Activated CD8-positive, alpha-beta memory T cell treated with anti-CD3 and anti-CD28 coated beads for 1 hour (primary cell): Measurements from ENCODE around the gene MAF.

Source experiments
- DNase-seq, 2 donors: peaks; one replicate each; pipeline ENCODE4 v3.0.0-alpha.2; 2020; ENCODE audit warnings: low read depth in 1 of 2; ENCODE audit errors: extremely low read depth in 1 of 2

The MAF gene

DNA sequence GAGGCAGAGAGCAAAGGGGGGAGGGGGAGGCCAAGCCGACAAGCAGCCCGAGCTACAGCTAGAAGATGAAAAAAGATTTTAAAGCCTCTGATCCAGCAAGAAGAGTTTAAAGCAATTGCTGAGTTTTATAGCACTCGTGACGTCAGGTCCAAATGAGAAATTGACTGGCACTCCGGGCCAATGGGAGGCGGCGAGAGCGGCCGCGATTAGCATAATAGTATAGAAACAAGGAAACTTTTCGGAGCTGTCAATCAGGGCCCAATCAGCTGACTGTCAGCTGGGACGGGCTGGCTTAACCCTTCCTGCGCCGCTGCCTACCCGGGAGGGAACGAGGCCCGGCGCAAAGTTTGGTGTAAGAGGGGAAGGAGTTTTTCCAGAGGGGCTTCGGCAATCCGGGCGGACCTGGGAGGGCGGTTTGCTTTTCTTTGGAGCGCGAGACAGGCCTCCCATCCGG, at the start of gene MAF:
TSS of gene MAF (minus strand) at position 100 of the 454 bp plus-strand sequence. CDS start 835 bp downstream, outside the sequence.
- peak; percentile 44 to 62 for DNase-seq

DNA sequence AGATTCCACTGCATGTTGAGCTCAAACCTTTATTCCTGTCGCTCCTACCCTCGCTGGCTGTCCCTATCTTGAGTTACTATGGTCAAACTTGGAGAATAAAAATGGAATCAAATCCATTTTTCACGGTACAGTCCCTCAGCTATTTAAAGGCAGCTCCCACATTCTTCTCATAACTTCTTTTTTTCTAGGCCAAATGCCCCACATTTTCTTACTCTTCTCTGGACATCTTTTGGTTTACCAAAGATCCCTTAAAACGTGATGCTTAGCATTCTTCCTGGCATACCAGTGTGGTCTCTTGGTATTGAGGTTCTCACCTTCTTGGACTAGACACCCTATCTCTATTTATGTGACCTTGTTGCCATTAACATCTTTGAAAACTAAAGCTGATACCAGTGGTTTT, 48.3 kb upstream of the MAF start:
- DNase-seq: no peak

DNA sequence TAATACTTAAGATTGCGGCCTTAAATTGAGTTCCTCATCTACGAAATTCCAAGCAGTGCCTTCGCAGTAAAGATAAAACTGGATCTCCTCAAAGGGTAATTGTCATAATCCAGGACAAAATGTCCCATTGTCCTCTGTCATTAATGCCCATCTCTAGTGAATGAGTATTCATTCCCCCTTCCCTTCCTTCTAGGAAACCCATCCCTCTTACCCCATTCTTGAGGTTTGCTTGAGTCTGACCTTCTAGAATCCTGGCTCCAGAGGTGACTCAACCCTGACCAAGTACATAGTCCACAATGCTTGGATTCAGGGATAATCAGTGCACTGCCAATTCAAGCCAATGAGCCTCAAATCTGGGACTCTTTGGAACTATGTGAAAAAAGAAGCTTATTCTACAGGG, 47.0 kb upstream of the MAF start:
- no peak for DNase-seq

DNA sequence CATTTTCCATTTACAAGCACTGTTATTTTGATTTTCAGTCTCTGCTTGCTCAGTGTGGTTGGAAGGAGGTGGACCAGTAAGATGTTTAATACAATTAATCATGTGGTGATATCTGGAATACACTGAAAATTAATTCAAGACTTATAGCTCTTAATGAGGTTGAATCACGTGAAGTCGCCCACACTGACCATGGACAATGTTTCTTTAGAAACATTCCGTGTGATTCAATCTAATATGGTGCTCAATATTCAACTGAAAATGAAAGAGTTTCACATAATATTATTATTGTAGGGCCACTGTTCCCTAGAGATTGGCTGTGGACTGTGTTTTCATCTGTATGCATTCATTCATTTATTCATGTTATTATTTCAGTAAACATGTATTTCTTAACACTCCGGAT, 45.2 kb upstream of the MAF start:
- DNase-seq: no peak

DNA sequence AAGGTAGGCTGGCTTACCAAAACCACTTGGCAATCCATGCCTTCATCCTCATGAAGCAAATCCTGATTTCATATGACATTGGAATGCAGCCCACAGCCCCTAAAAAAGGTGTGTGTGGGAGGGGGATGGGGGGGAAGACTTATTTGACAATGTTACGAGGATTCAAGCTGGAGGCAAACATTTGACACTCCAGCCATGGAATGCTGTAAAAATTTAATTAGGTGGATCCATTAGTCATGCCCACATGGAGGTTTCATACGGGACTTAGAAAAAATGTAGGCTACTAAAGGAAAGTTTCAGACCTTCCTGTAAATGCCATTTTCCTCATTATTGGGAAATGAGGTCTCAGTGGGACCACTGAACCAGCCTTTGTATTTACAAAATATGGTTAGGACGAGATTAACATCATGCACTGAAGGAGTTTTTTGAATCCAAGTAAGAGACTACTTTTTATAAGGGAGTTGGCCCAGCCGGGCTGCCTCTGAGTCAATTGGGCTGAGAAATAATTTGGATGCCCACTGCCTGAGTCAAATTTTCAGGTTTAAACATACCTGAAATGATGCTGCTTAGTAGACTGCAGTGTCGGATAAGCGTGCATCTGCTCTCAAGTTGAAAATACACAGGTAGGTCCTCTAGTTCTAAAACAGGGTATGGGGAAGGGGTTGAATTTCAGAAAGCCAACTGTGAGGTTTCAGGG, 44.6 kb upstream of the MAF start:
- no peak for DNase-seq

DNA sequence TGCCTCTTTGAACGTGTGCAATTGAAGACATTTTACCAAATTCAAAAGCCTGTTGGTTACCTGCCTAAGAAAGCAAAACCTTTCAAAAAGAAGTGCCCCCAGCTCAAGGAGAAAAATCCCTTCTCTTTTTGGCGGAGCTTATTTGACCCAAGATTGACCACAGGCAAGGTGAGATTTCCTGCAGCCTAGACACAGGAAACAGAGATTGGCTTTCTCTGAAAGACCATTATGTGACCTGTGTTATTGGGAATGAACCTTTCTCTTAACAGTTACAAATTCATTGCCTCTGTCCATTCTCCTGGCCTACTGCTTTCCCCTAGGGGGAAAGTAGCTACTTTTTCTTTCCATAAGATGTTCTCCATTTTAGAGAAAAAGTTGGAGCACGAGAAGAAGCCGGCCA, 42.1 kb upstream of the MAF start:
- DNase-seq: no peak

DNA sequence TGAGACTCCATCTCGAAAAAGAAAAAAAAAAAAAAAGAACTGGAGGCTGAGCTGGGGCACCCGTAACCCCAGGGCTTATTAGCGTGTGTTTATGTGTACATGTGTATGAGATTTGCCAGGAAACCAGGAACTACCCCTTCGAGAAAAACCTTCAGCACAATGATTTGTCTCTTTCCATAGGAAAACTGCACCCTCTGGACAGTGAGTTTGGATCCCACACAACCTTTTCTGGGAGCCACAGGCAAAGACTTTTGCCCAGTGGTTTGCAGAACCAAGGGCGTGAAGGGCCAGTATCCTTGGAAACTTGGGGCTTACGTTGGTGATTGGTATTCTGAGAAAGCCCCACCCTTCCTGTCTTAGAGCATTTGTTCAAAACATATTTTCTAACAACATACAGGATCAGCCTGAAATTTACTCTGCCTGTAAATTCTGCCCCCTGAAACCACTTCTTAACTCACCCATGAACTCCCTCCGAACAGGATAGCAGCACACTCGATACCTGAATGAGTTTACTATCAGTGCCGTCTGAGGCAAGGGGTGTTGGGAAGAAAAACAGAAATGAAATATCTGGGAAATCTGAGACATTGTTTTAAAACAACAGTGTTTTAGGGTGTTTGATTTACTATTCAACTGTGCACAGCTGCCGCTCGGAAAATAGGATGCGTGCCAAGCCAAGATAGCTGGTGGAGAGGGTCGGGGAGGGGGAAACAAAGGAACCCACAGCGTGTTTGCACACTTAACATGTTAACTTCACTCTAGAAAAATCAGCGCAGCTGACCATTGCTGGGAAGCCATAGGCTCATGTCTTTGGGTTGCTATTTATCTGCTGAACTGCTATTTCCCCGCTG, 40.2 kb upstream of the MAF start:
- DNase-seq: no peak

DNA sequence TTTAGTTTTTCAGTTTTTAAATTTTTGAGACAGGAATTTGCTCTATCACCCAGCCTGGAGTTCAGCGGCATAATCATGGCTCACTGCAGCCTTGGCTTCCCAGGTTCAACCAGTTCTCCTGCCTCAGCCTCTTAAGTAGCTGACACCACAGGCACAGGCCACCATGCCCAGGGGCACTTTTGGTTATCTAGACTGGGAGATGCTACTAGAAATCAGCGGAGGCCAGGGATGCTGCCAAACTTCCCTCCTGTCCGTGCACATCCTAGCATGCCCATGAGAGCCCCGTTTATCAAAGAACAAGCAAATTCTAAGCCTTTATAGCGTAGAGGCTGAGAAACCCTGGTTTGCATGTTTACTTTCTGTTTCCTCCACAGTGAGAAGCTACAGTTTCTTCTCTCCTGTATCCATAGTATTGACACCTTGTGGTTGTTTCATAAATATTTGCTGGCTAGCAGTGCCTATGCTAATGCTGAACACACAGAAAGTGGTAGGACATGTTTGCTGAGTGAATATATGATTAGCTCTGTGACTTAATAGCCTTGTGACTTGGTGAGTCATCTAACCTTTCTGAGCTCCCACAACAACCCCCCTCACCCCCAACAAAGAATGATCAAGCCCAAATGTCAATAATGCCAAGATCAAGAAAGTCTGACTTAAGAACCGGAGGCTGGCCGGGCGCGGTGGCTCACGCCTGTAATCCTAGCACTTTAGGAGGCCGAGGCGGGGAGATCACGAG, 39.2 kb upstream of the MAF start:
- no peak for DNase-seq

DNA sequence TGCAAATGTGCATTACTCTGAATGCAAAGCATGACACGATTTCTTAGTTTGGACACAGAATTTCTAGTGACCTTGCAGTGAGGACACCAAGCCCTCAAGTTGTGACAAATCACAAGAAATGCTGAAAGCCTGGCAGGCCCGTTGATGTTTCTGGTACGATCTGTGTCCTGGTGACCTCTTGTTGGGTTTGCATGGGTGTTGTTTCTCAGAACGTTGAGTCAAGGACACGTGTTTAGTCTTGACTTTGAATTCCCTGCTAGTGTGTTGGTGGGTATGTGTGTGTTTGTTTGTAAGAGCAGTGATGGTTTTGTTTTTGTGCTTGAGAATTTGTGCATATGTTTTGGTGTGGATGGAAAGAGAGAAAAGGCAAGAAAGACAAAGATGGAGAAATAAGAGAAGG, 37.8 kb upstream of the MAF start:
- no peak for DNase-seq

DNA sequence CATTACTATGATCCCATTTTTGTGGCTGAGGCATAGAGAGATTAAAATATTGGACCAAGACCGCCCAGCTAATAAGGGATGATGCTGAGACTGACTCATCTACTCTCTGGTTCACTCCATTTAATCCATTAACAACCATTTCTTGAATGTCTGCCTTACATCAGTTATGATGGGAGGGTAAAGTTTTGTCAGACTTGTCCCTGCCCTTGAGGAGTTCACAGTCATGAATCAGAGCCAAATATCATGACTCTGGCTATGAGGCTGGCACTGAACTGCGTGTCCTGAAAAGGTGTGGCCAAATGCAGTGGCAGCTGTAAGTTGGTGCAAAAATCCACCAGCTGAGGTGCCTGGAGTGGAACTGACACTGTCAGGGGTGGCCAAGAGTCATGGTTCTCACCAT, 35.0 kb upstream of the MAF start:
- no peak for DNase-seq

DNA sequence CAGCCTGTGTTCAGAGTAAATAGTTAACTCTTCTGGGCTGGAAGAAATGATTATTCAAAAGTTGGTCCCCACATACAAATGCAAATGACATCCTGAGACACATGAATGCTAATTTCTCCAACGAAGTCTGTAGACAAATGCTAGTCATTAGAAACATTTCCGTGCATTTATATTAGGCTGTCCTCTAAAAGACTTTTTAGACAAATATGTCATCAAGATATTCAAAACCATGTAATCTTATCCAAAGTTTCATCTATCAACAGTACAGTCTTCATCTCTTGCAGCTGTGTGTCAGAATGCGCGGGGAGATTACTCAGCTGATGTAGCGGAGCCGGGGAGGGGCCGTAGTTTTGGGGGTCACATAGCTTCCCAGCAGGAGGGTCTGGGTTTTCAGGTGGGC, 33.8 kb upstream of the MAF start:
- no peak for DNase-seq

DNA sequence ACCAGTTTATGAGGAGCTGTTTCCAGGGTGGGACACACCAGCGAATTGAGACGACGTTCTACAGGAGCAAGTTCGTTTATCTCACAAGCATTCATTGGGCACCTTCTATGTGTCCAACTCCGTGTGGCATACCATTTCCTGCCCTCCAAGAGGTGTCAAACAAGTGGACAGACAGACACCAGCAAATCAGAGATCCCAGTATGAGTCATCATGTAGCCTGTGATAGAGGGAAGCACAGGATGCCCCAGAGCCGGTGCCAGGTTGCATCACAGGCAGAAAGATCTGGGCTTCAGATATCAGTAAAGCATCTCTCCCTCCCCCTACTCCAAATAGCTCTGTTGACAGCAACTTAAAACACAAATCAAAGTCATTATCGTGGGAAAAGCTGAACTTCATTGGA, 31.8 kb upstream of the MAF start:
- DNase-seq: no peak

DNA sequence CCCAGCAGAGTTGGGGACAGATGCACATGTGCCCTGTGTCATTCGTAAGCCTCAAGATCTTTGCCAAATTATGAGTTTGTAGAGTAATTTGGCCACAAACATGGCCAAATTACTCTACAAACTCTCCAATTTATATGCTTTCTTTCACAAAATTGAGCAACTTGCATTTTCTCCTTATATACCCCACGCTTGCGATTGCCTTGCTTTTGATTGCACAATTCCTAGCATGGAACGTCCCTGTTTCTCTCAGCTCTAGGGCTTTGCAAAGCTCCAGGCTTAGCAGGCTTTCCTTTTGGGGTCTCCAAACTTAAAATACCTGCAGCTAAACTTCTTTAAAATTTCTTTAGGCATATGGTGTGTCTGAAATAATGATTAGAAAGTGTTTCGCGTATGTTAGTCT, 28.5 kb upstream of the MAF start:
- DNase-seq: no peak

DNA sequence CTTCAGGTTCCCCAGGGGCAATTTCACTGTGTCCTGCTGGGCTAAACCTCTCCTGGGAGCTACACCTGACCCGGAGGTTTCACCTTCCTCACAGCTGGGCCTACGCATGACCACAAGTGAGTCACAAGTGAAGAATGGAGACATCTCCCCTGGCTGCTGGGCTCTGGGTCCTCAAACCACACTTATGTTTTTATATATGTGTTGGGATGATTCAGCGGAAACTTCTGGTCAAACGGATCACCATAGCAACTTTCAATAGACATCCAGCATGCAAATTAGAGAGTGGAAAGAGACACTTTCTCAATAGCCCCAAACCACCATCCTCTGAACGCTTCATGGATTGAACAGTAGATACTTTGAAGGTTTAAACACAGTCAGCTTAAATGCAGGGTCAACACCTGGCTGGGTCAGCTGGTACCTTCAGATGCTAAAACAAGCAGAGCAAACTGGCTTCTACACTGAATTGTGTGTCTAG, 28.0 kb upstream of the MAF start:
- DNase-seq: peak in 1 of 2 donors; percentile 5

DNA sequence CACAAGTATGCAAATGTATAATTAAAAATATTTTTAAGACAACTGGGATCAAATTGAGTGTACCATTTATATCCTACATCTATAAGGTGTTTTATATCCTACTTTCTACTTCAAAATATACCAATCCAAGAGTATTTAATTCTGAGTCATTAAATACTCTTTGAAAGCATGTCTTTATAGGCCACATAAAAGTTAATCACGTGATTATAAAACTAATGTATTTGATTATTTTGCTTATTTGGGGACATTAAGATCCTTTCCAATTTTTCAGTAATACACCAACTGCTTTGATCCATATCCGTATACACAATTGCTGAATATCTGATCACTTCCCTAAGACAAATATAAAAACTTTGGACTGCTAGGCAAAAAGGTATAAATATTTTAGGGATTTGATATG, 26.6 kb upstream of the MAF start:
- DNase-seq: no peak

DNA sequence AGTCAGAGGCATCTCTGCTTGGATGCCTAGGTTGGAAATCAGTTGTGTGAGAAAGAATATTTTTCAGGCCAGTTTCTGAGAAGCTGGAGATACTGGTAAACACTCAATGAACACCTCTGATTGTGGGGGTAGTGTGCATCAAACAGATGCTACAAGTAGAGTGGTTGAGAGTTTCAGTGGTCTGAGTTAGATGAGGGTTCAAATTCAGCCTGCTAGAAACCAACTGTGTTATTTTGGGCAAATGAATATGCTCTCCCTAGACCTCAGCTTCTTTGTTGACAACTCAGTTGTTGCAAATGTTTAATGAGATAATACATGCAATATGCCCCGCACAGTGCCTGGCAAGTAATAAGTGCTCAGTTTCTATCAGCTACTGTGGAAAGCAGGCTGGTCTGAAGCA, 25.2 kb upstream of the MAF start:
- no peak for DNase-seq

DNA sequence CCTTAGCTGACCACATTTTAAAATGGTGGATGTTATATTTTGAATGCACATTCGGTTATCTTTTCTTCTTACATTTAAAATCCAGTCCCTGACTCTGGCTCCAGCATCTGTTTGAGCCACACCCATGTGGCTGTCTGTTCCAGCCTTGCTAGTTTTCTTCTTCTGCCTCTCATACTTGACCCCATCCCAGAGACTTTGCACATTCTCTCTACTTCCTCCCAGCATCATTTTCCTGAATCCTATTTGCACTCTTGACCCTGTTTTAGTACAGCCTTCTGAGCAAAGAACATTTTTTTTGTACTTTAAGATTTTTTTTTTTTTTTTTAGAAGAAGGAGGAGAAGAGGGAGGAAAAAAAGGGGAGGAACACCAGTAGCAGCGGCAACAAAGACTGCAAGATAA, 23.3 kb upstream of the MAF start:
- no peak for DNase-seq

DNA sequence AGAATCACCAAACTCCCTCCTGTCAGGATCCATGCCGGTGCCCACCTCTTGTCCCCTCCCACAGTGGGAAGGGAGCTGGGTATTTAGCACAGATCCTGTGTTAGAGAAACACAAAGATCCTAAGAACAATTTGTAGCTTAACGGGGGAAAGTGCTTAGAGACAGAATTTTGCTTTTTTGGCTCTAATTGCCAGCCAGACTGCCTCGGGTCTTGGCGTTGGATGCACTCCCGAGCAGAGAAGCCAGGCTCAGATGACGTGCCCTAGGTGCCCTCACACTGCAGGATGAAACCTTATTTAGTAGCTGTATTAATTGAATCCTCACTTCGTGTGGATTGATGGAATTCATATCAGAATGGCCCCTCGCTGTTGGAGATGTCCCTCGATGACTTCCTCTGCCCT, 22.5 kb upstream of the MAF start:
- DNase-seq: no peak

DNA sequence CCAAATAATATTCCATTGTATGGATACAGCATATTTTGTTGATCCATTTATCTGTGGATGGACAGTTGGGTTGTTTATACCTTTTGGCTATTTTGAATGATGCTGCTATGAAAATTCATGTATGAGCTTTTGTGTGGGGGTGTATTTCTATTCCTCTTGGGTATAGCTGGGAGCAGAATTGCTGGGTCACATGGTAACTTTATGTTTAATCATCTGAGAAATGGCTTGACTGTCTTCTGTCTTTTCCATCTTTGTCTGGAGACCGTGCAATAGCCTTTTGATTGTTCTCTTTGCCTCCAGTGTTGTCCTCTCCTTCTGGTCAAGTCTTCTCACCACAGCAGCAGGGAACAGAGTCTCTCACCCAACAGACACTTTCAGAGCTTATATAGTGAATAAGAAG, 20.5 kb upstream of the MAF start:
- no peak for DNase-seq

DNA sequence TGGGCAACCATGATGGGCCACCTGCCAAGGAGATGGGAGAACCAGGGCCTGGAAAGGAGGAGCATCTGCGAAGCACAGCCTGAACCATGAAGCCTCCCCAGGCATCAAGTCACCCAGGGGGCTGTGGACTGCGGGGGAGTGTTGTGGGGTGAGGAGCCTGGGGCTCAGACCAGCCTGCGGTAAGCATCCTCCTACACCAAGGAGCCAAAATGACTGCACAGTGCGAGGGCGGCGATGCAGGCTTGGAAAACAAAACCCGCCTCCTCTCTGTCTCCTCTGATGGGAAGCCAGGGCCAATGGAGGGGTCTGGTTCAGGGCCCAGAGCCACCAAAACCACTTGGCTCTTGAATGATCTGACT, 18.1 kb upstream of the MAF start:
- DNase-seq: no peak

DNA sequence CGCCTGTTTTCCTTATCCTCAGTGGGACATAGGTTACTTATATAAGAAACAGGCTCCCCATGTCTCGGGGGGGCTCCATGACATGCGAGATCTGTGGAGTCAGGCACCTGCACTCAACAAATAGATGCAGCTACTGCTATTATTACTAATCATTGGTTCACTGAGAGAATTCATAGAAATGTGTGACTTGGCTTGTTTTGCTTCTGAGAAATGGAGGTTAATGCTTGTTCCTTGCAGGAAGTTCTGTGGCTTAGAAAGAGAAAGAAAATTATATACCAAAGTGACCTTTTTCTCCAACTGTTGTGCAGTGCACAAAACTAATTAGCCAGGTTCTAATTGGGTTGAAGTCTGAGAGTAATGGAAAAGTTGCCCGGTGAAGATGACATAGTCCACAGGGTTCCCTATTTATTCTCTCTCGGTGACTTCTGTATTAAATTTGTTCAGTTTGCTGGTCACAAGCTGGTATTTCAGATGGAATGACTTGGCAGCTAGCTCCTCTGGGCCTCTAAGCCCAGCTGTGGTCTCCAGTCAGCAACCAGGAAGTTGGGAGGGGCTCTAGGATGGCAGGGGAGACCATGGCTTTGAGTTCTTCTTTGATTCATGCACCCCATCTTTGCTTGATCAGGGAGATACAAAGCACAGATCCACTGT, 17.6 kb upstream of the MAF start:
- DNase-seq: no peak
